HG02840 (cell line): Measurements from ENCODE around the gene PHF24.
"Not testable (repeated sequence)": the region's sequence is repeated elsewhere in the genome, so short reads cannot be mapped to it uniquely, and the experiment has no call there.

Experiments used
- ATAC-seq: cut with Tn5 transposase; IDR thresholded peaks from one replicate; pipeline ENCODE4 v1.9.1; 2021; ENCODE audit warnings: mild to moderate bottlenecking, moderate library complexity, moderate number of reproducible peaks; ENCODE audit not compliant: unreplicated experiment, low FRiP score

Gene PHF24

DNA sequence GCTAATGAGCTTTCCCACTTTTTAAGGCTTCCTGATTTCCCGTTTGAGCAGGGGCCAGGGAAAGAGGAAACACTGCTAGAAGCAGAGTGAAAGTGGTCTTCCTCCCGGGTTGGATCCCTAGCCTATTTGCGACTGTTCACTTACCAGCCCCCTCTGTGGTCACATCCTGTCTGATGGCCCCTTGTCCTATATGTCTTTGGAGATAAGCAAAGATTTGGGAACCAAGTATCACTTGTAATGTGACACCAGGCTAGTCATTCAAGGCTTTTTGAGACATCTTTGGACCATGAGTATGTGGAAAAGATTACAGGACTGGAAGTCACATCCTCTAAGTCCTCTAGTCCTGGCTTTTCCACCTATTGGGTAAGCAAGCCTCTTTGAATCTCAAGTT, 37.6 kb downstream of the PHF24 start:
- ATAC-seq = no peak

DNA sequence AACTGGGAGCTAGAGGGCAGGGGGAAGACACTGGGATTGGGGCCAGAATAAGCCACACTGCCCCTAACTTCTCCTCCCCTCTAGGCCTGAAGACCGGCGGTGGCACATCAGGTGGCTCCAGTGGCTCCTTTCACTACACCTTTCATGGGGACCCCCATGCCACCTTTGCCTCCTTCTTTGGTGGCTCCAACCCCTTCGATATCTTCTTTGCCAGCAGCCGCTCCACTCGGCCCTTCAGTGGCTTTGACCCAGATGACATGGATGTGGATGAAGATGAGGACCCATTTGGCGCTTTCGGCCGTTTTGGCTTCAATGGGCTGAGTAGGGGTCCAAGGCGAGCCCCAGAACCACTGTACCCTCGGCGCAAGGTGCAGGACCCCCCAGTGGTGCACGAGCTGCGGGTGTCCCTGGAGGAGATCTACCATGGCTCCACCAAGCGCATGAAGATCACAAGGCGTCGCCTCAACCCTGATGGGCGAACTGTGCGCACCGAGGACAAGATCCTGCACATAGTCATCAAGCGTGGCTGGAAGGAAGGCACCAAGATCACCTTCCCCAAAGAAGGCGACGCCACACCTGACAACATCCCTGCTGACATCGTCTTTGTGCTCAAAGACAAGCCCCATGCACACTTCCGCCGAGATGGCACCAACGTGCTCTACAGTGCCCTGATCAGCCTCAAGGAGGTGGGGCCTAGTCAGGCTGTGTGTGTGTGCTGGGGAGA, 38.3 kb downstream of the PHF24 start:
- no peak for ATAC-seq

DNA sequence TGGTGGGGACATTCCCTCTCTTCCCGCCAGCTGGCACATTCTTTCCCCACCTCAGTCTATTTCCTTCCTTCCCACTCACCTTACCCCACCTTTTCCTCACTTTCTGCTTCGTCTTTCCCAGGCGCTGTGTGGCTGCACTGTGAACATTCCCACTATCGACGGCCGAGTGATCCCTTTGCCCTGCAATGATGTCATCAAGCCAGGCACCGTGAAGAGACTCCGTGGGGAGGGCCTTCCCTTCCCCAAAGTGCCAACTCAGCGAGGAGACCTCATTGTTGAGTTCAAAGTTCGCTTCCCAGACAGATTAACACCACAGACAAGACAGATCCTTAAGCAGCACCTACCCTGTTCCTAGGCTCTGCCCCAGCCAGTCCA, 38.8 kb downstream of the PHF24 start:
- ATAC-seq = no peak

DNA sequence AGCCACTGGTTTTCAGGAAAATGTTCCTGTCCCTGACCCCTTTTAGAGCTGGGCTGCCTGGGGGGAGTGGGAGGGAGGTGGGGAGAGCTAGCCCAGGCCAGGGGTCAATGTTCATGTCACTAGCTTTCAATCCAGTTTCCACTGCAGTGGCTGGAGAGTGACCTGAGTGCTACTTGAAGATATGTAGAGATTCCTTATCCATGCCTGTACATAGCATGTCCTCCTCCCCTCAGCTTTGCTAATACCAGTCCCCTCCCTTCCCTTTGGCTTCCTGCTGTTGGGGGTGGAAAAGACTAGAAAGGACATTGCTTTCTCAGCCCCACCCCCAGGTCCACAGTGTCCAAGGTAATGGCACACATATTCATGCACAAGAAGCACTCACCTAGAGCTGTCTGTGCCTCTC, 39.3 kb downstream of the PHF24 start:
- no peak for ATAC-seq

DNA sequence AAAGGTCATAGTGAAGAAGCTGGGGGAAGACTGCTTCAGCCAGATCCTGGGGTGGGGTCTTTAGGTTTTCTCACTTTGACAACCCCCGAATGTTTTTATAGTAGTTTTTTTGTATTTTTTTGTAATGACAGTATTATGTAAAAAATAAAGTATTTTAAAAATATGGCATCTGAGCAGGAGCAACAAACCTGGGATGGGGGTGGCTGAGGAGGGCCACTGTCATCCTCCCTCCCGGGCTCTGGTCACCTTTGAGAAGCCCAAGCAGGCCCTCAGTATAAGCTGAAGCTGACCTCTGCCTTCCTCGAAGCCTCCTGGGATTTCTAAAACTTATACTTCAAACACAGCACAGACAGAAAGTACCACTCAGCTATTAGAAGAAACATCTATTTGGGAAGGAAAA, 40.2 kb downstream of the PHF24 start:
- ATAC-seq = no peak

DNA sequence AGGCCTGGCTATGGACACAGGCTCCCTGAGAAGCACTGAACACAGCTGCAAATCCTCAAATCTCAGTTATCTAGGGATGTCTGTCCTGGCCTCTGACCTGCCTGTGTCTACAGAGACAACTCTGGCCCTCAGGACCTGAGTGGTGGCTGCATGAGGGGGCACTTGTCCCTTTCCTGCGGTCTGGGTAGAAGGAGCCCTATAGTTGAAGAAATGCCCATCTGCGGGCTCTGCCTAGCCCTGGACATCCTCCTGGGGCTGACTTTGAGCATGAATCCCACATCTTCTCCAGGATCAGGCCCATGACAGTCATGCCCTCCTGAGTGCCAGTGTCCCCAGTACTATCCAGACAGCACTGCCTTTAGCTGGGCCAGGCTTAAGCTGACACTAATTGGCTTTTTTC, 41.5 kb downstream of the PHF24 start:
- no peak for ATAC-seq

DNA sequence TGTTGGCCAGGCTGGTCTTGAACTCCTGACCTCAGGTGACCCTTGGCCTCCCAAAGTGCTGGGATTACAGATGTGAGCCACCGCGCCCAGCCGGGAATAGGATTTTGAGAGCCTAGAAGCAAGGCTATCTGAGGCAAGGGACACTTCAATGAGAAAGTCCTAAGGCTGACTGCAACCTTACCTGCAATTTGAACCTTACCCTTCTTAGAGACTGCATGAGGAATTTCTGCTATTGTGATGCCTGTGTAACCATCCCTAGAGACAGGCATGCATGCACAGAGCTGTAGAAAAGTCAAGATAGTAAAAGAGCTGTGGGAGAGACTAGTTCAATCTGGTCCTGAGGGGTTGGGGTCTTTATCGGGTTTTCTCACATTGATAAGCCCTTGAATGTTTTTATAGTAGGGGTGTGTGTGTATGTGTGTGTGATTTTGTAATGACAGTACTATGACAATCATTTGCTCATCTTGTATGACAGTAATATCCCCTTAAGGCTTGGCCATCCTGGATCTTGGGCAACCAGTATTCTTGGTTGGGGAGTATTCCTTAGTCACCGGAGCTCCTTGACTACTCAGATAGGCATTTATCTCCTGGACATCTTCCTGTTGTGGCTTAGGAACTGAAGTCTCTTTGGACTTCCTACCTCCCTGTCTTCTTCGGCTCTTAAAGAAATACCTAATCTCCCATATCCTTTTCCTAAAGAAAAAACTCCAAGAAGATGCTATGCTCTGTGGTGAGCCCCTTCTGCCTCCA, 42.6 kb downstream of the PHF24 start:
- no peak for ATAC-seq

DNA sequence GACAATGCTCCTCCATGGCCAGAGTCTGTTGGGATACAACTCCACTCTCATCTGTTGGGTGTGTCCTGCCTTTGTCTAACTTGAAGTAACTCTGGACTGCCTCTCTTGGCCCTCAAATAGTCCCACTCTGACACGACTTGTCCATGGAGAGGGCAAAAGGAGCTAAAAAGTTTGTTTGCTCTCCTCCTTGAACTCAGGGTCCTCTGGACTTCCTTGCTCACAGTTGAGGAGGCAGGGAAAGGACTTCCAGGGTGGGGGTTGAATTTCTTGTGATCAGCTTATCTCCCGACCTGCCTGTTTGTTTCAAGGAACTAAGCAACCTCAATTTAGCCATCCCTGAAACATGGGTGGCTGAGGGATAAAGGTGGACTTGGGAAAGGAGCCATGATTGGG, 43.2 kb downstream of the PHF24 start:
- no peak for ATAC-seq

DNA sequence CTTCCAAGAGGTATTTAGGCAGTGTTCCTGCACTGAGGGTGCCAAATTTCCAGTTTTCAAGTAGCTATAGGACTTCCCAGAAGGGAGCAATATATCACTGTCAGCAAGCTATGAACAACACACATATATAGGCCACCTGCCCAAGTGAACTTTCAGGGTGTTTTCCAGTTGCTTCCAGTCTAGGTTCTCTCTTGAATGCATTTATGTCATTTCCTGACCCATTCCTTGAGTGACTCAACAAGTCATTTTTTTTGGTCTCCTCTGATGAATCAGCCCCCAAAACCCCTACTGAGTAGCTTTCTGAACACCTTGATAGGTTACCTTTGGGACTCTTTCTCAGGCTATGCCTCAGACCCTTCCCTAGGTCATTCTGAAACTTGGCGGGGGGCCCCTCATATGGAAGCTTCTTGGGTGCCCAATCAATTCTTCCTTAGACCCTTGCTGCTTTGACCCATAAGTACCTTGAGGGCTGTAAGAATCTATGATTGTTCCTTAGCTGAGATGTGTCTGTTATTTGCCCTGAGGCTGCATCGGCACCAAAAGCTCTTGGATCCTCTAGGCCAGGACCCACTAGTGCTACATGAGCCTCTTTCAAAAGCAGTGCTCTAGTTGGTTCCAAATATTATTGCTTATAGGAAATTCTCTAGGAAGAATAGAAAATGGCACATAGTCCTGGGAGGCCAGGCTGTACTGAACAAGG, 43.9 kb downstream of the PHF24 start:
- no peak for ATAC-seq

DNA sequence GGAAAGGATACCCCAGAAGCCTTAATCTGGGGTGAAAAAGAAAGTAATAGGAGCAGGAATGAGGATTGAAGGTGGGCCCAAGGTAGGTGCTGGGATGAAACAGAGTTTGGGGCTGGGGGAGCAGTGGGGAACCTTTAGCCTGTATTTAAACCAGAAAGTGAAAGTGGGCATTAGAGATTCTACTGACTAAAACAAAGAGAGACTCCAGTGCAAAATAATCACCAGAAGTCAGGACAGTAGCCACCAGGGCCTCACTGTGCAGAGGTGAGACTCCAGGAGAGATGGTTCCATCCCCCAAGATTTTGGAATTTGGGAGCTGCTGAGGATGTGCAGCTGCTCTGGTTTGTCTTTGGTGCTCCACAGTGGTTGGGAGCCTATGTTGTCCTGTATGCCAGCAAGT, 44.5 kb downstream of the PHF24 start:
- ATAC-seq = no peak

DNA sequence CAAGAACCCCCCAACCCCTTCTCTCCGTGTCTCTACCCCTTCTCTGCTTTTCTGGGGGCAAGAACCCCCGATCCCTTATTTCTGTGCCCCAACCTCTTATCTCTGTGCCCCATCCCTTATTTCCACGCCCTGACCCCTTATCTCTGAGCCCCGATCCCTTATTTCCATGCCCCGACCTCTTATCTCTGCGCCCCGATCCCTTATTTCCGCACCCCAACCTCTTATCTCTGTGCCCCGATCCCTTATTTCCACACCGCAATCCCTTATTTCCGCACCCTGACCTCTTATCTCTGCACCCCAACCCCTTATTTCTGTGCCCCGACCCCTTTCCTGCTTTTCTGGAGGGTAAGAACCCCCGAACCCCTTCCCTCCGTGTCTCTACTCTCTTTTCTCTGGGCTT, 46.2 kb downstream of the PHF24 start:
- not testable (repeated sequence) for ATAC-seq

DNA sequence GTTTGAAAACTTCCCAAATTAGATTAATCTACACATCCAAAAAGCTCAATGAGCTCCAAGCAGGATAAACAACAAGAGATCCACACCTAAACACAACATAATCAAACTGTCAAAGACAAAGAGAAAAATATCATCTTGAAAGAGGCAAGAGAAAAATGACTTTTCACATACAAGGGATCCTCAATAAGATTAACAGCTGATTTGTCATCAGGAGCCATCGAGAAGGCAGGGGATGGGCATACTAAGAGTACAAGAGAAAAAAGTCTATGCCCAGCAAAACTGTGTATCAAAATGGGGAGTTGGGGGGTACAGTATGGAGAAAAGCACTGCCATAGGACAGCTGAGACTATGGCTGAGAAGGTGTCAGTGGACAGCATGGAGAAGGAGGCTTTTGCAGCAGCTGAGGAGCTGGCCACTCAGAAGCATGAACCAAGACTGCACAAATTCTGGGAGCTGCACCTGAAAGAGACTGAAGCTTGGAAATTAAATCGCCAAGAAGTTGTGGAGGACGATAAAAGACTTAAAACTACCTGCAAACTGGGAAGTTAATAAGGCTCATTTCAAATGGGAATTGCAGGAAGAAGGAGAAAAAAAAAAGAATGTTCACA, 52.4 kb downstream of the PHF24 start:
- no peak for ATAC-seq

DNA sequence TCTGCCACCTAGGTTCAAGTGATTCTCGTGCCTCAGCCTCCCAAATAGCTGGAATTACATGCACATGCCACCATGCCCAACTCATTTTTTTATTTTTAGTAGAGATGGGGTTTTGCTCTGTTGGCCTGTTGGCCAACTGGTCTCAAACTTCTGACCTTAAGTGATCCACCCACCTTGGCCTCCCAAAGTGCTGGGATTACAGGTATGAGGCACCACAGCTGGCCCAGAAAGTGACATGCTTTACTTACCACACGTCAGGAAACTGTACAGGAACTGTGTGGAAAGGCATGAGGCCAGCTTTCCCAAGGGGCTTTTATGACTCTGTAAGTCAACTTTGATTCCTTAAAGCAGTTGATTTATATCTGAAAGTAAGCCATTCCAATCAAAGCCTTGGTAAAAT, 56.4 kb downstream of the PHF24 start:
- no peak for ATAC-seq

DNA sequence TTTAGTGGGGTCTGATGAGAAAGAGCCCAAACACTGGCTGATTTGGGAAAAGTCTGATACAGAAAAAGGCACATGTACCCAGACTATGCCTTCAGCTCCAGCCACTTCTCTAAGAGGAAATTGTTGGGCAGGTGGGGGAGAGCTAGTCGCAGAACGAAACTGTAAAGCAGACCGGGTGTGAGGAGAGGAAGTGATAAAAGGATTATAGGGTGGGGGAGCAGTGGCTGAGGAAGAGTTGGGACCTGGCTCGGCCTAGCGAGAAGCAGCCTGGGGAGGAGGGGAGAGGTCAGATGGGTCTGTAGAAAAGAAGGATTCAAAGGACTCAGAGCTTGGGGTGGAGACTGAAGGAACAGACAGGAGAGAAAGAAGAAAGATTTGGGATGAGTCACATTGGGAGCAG, 65.4 kb downstream of the PHF24 start:
- not testable (repeated sequence) for ATAC-seq

DNA sequence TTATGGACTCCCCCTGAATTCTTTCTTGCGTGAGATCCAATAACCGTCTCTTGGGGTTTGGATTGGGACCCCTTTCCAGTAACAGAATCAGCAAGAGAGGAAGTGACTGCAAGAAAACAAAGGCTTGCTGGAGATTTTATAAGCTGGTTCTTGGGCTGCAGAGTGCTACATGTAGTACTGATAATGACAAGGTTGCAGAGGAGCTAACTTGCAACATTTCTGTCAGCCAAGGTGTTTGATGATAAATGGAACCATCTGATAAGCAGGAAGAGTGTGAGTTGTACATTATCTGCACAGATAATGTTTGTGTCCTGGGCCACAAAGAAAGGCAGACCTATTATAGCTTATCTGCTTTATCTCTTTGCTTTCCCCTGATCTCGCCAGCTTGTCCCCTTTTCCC, 68.6 kb downstream of the PHF24 start:
- no peak for ATAC-seq

DNA sequence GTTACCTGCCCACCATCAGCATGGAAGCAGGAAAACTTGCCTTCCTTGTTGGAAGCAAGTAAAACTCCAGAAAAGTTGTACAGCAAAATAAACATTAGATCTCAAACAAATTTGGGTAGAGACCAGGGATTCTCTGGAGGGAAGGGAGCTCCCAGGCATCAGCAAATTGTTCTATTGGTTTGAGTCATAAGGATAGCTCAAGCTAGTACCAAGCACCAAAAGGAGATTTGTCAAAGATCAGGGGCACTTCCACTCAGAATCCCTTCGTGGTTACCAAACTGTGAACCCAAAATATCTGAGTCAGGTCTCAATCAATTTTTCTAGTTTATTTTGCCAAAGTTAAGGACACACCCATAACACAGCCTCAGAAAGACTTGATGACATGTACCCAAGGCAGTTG, 69.3 kb downstream of the PHF24 start:
- no peak for ATAC-seq

DNA sequence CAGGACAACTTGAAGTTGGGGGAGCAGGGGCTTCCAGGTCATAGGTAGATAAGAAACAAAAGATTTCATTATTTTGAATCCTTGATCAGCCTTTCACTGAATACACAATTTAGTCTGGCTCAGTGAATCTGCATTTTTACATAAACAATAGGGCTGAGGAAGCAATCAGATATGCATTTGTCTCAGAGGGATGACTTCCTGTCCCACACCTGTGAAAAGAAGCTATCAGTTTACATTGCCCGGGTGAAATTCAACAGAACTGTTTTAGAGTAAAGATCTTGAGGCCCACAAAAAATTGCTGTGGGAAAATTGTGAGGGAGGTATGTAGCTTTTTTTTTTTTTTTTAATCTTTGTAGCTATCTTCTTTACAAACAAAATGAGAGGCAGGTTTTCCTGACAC, 69.8 kb downstream of the PHF24 start:
- no peak for ATAC-seq

DNA sequence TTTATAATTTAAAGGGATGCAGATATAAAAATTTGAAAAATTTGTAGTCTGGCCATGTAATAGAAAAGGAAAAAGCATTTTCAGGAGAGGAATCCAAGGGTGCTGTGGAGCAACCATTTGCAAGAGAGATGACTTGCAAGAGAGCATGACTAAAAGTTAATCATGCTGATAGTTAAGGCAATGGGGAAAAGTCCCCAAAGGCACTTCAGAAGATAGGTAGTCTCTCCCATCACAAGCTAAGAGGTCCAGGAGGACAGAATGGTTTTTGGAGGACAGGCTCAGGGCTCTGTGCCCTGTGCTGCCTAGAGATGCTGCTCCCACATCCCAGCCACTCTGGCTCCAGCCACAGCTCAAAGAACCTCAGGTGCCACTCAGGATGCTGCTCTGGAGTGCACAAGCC, 70.3 kb downstream of the PHF24 start:
- no peak for ATAC-seq

DNA sequence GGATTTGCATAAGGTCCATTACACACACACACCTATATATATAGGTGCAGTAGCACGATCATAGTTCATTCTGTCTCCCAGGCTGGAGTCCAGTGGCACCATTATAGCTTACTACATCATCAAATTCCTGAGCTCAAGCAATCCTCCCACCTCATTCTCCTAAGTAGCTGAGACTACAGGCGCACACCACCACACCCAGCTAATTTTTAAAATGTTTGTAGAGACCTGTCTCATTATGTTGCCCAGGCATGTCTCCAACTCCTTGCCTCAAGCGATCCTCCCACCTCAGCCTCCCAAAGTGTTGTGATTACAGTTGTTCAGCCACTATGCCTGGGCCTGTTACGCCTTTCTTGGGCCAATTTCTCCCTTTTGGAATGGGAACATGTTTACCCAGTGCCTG, 71.2 kb downstream of the PHF24 start:
- ATAC-seq = no peak

DNA sequence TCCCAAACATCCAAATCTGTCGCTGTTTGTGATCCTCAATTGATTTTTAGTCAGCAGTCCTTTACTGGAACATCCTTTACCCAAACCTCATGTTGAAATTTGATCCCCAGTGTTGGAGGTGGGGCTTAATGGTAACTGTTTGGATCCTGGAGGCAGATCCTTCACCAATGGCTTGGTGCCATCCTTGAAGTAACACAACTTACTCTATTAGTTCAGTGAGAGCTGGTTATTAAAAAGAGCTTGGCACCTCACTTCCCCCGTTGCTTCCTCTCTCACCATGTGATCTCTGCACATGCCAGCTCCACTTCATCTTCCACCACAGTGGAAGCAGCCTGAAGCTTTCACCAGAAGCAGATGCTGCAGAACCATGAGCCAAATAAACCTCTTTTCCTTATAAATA, 71.8 kb downstream of the PHF24 start:
- ATAC-seq = no peak
